Sigmoid colon (tissue), 7 donors: Measurements from ENCODE around the gene ESR1. TPM values are rescaled to one million over a fixed set of nuclear protein-coding genes. Genes with fewer than 3 reads are reported as not detected.
"Not testable (repeated sequence)": the region's sequence is repeated elsewhere in the genome, so short reads cannot be mapped to it uniquely, and the experiment has no call there.

Source experiments
- DNase-seq: peaks from one replicate; pipeline ENCODE4 v3.0.0-alpha.2; 2019
- H3K27ac ChIP-seq, 4 donors: fragments of 200-600 bp; sonication (generic); one replicate each; pipeline ENCODE4 v1.5.1; 2016 to 2019; ENCODE audit warnings: mild to moderate bottlenecking in 1 of 4
- H3K27me3 ChIP-seq, 3 donors: fragments of 200-600 bp; sonication (generic); one replicate each; pipeline ENCODE4 v1.5.1; 2019; ENCODE audit warnings: mild to moderate bottlenecking in 1 of 3
- H3K36me3 ChIP-seq, 4 donors: fragments of 200-600 bp; sonication (generic); one replicate each; pipeline ENCODE4 v1.5.1; 2016 to 2019
- H3K4me1 ChIP-seq, 4 donors: fragments of 200-600 bp; sonication (generic); one replicate each; pipeline ENCODE4 v1.5.1; 2017 to 2019
- H3K4me3 ChIP-seq, 4 donors: fragments of 200-600 bp; sonication (generic); one replicate each; pipeline ENCODE4 v1.5.1; 2017 to 2019; ENCODE audit warnings: mild to moderate bottlenecking in 2 of 4, moderate library complexity in 1 of 4
- H3K9me3 ChIP-seq, 4 donors: fragments of 200-600 bp in 3 of 4; sonication (generic) in 3 of 4; one replicate each; pipeline versions ENCODE4 v1.5.1 to v1.6.1; 2013 to 2019
- CTCF ChIP-seq, 4 experiments: fragments of 450-650 bp in 3 of 4; fragments of 200-600 bp in 1 of 4; IDR thresholded peaks; one replicate each; pipeline ENCODE4 v1.5.1; 2016 to 2019; ENCODE audit warnings: antibody characterized with exemption in 4 of 4, mild to moderate bottlenecking in 3 of 4, moderate library complexity in 2 of 4
- EP300 ChIP-seq, 4 donors: sonication (generic); formaldehyde crosslinking; IDR thresholded peaks; one replicate each; pipeline ENCODE4 v1.6.1; 2017; ENCODE audit warnings: antibody characterized with exemption in 4 of 4
- POLR2A ChIP-seq, 2 donors: fragments of 450-650 bp; IDR thresholded peaks; one replicate each; pipeline ENCODE4 v1.6.1; 2016; ENCODE audit warnings: antibody characterized with exemption in 2 of 2, mild to moderate bottlenecking in 2 of 2, moderate library complexity in 2 of 2
- POLR2AphosphoS5 ChIP-seq, 4 donors: sonication (generic); formaldehyde crosslinking; IDR thresholded peaks; one replicate each; pipeline ENCODE4 v1.6.1; 2017; ENCODE audit warnings: antibody characterized with exemption in 4 of 4
- WGBS, 2 donors: extraction: QIAGEN DNeasy Blood & Tissue Kit; methylation state at CpG; one replicate each; pipeline ENCODE4 v1.1.7; 2013; 5-methylcytosine and 5-hydroxymethylcytosine counted together
- intact Hi-C: fragments of 100-400 bp; cut with DNase I; formaldehyde crosslinking; loops from one replicate; pipeline ENCODE4 v1.15.1; 2023
- polyA plus RNA-seq, 3 donors: library from polyadenylated mRNA; stranded (reverse); fragments of 200-250 nt; gene quantifications; one replicate each; pipeline ENCODE4 v1.2.3, GENCODE V29; 2013
- total RNA-seq, 4 donors: library from RNA; depleted of rRNA; stranded (reverse); fragments of >200 nt; gene quantifications; one replicate each; pipeline ENCODE4 v1.1.0, GENCODE V29; 2016
- donor health status: healthy with polysubstance abuse.
- donor health status: Bipolar disorder and iron deficiency.
- donor health status: healthy.

ESR1 gene
- total and polyA plus RNA-seq, 7 donors: under 0.01 to 2.2 (median 0.91) TPM; not detected in 1

DNA sequence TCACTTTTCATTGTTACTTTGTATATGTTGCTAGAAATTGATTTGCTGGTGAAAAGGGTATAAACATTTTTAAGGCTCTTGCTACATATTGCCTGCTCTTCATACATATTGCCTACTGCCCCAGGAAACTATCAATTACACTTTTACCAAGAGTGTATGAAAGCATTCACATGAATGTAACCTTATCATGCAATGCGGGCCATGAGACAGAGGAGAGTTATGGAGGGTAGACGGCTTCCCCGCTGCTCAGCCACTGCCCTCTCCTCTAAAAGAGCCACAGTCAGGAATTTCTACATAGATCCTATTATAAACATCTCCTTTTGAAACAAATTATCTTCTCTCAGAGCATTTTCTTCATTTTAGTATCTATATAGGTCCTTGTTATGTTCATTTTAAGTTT, 264.4 kb downstream of the ESR1 start:
- WGBS, 2 donors: 71 to 74% methylated on average over 3 of the region's 3 CpGs
- no peaks in the 10 kb centered on the region for H3K4me1 ChIP-seq
- H3K36me3 ChIP-seq: no peaks in the 10 kb centered on the region
- peaks cover 0 to 11% (median 0%) of the 10 kb centered on the region in 4 donors for H3K9me3 ChIP-seq
- intact Hi-C loops: no loop called here
- no peak for DNase-seq
- no peaks in the 10 kb centered on the region for H3K27me3 ChIP-seq
- TF ChIP-seq CTCF (IDR thresholded peaks at IDR 0.05) (no peak), EP300 (IDR thresholded peaks at IDR 0.05) (no peak), POLR2A (IDR thresholded peaks at IDR 0.05) (no peak), POLR2AphosphoS5 (IDR thresholded peaks at IDR 0.05) (no peak)
- H3K4me3 ChIP-seq: no peak overlapping the region
- H3K27ac ChIP-seq: no peak overlapping the region

- H3K9me3 ChIP-seq: peaks cover 0 to 11% (median 0%) of the 10 kb centered on the region in 4 donors
Observed at GRCh38 chr6:152076242-152076641, 268.8 kb downstream of the ESR1 start.

GRCh38 chr6:152078001-152078400, 270.5 kb downstream of the ESR1 start:
- TF ChIP-seq POLR2A (IDR thresholded peaks at IDR 0.05) (no peak), EP300 (IDR thresholded peaks at IDR 0.05) (no peak), POLR2AphosphoS5 (IDR thresholded peaks at IDR 0.05) (no peak), CTCF (IDR thresholded peaks at IDR 0.05) (no peak)
- peaks cover 0 to 11% (median 0%) of the 10 kb centered on the region in 4 donors for H3K9me3 ChIP-seq
- WGBS, 2 donors: 70 to 72% methylated on average over 4 of the region's 4 CpGs
- no peaks in the 10 kb centered on the region for H3K36me3 ChIP-seq
- no peaks in the 10 kb centered on the region for H3K27me3 ChIP-seq
- H3K4me3 ChIP-seq: no peak overlapping the region
- H3K4me1 ChIP-seq: no peaks in the 10 kb centered on the region
- intact Hi-C loops: no loop called here
- no peak for DNase-seq
- H3K27ac ChIP-seq: no peak overlapping the region

More at GRCh38 chr6:152076242-152076641, 268.8 kb downstream of the ESR1 start:
- WGBS, 2 donors: 63 to 71% methylated on average over 3 of the region's 3 CpGs
- H3K4me3 ChIP-seq, H3K4me1 ChIP-seq, H3K27me3 ChIP-seq, H3K36me3 ChIP-seq, intact Hi-C loops, H3K27ac ChIP-seq, DNase-seq: not testable (repeated sequence)

- no peaks in the 10 kb centered on the region for H3K36me3 ChIP-seq
- no peak overlapping the region for H3K4me3 ChIP-seq
- no peak overlapping the region for H3K27ac ChIP-seq
- whole genome bisulfite sequencing, 2 donors: 74 to 80% methylated on average over 7 of the region's 7 CpGs
- no peak for DNase-seq
- intact Hi-C loops: no loop called here
- TF ChIP-seq POLR2AphosphoS5 (IDR thresholded peaks at IDR 0.05) (no peak), EP300 (IDR thresholded peaks at IDR 0.05) (no peak), POLR2A (IDR thresholded peaks at IDR 0.05) (no peak), CTCF (IDR thresholded peaks at IDR 0.05) (no peak)
- H3K27me3 ChIP-seq: no peaks in the 10 kb centered on the region
- peaks cover 0 to 11% (median 0%) of the 10 kb centered on the region in 4 donors for H3K9me3 ChIP-seq
- no peaks in the 10 kb centered on the region for H3K4me1 ChIP-seq
Observed at GRCh38 chr6:152078804-152079203, 271.3 kb downstream of the ESR1 start.

DNA sequence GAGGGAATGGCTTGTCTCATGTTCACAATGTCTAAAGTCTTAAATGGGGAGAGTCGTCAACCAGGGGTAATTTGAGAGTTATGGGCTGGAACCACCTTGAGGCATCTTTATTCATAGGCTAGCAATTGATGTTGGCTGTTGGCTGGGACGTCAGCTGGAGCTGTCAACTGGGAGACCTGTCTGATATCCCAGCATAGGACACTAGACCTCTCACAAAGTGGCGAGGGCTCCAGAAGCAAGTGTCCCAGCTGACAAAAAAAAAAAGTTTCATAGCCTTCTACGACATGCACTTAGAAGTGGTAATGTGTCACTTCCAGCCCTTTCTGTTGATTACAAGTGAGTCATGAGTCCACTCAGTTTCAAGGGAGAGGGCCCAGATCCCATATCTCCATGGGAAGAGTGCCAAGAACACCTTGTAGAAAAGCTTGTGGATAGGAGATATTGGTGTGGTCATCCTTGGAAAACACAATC, 278.0 kb downstream of the ESR1 start:
- no peak overlapping the region for H3K27ac ChIP-seq
- no peaks in the 10 kb centered on the region for H3K36me3 ChIP-seq
- H3K4me3 ChIP-seq: no peak overlapping the region
- no peaks in the 10 kb centered on the region for H3K27me3 ChIP-seq
- no peaks in the 10 kb centered on the region for H3K9me3 ChIP-seq
- no peak for DNase-seq
- no peaks in the 10 kb centered on the region for H3K4me1 ChIP-seq
- TF ChIP-seq CTCF (IDR thresholded peaks at IDR 0.05): no peak
- no peak for TF ChIP-seq POLR2AphosphoS5 (IDR thresholded peaks at IDR 0.05)
- no peak for TF ChIP-seq POLR2A (IDR thresholded peaks at IDR 0.05)
- no peak for TF ChIP-seq EP300 (IDR thresholded peaks at IDR 0.05)
- intact Hi-C loops: no loop called here
- WGBS, 2 donors: 70 to 79% methylated on average over 4 of the region's 4 CpGs
